GM19468 (cell line): ENCODE data around the gene SUCLG1.

ENCODE experiments used
- ATAC-seq: cut with Tn5 transposase; IDR thresholded peaks from one replicate; pipeline ENCODE4 v1.9.1; 2021; ENCODE audit warnings: mild to moderate bottlenecking, moderate library complexity, moderate number of reproducible peaks; ENCODE audit not compliant: unreplicated experiment; ENCODE audit errors: extremely low read depth

SUCLG1 gene

GRCh38 chr2:84373866-84374265 lies 85.2 kb downstream of the SUCLG1 start:
- no peak for ATAC-seq
